ENCODE data around the gene ZGRF1.
A peak's percentile ranks its signal among the peaks of the same experiment; 100 is the strongest.

Gene ZGRF1

DNA sequence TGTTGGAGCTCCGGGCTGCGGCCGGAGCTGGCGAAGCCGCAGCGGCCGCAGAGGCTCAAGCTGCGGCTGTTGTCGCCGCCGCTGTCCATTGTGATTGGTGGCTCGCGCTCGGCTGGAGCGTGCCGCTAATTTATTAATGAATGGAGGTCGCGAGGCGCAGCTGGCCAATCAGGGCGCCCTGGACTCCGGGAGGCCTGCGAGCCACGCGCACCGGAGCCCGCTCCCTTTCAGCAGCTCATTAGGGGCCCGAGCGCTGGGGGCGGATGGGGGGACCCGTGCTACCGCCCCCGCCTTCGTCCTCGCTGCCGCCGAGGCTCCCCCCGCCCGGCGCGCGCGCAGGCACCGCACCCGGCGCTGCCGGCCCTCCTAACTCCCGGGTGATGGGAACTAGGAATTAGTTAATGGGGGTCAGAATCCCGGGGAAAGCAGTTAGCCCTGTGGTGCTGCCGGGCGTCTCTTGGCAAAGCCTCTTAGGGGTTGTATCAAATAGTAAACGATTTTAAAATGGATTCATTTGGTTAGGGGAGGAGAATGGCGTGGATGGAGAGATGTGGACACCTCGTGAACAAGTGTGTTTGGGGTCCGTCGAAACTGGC is 120.1 kb downstream of the ZGRF1 start:
- Histone ChIP-seq H3K9ac (ENCODE audit: low read length in 2 of 2) (no peak overlapping the region), H3K4me1 (ENCODE audit: control insufficient read depth, insufficient read depth, low read length) (peaks cover 31% of the 10 kb centered on the region), H3K27ac (ENCODE audit: low read length) (no peak overlapping the region), H3K36me3 (ENCODE audit: control insufficient read depth in 2 of 2, insufficient read depth in 2 of 2, low read length in 2 of 2) (no peaks in the 10 kb centered on the region), H3K4me3 (ENCODE audit: low read length in 2 of 2) (peak overlapping the region; percentile 24 to 61), H3K9me3 (ENCODE audit: control insufficient read depth in 2 of 2, low read length in 2 of 2) (peaks cover 4 to 6% of the 10 kb centered on the region in 2 donors), H3K27me3 (ENCODE audit: control insufficient read depth in 1 of 2, insufficient read depth in 2 of 2, low read length in 2 of 2) (peaks cover 61 to 99% of the 10 kb centered on the region in 2 donors)

- peaks cover 31% of the 10 kb centered on the region for H3K4me1 ChIP-seq (ENCODE audit: control insufficient read depth, insufficient read depth, low read length)
- no peak within 1 kb of the TSS for H3K27ac ChIP-seq (ENCODE audit: low read length)
- H3K9me3 ChIP-seq (ENCODE audit: control insufficient read depth in 2 of 2, low read length in 2 of 2) = peaks cover 4 to 6% of the 10 kb centered on the region in 2 donors
- peak within 1 kb of the TSS; percentile 79 to 85 for H3K4me3 ChIP-seq (ENCODE audit: low read length in 2 of 2)
- no peak within 1 kb of the TSS for H3K9ac ChIP-seq (ENCODE audit: low read length in 2 of 2)
- H3K27me3 ChIP-seq (ENCODE audit: control insufficient read depth in 1 of 2, insufficient read depth in 2 of 2, low read length in 2 of 2) = peaks cover 61 to 99% of the 10 kb centered on the region in 2 donors
- H3K36me3 ChIP-seq (ENCODE audit: control insufficient read depth in 2 of 2, insufficient read depth in 2 of 2, low read length in 2 of 2) = no peaks in the 10 kb centered on the region
These were observed 120.6 kb downstream of the ZGRF1 start, which contains the start of gene NEUROG2 for GRCh38 chr4:112516066-112516470. Gene NEUROG2, minus strand, starts transcription at chr4:112516180. Its CDS starts 705 bp downstream, at chr4:112515475.

GRCh38 chr4:112515198-112516065 is 121.3 kb downstream of the ZGRF1 start:
- H3K4me1 ChIP-seq (ENCODE audit: control insufficient read depth, insufficient read depth, low read length) = peaks cover 34% of the 10 kb centered on the region
- peak overlapping the region; percentile 79 to 85 for H3K4me3 ChIP-seq (ENCODE audit: low read length in 2 of 2)
- no peak overlapping the region for H3K27ac ChIP-seq (ENCODE audit: low read length)
- H3K27me3 ChIP-seq (ENCODE audit: control insufficient read depth in 1 of 2, insufficient read depth in 2 of 2, low read length in 2 of 2) = peaks cover 61 to 99% of the 10 kb centered on the region in 2 donors
- H3K9me3 ChIP-seq (ENCODE audit: control insufficient read depth in 2 of 2, low read length in 2 of 2) = peaks cover 4 to 6% of the 10 kb centered on the region in 2 donors
- no peak overlapping the region for H3K9ac ChIP-seq (ENCODE audit: low read length in 2 of 2)
- H3K36me3 ChIP-seq (ENCODE audit: control insufficient read depth in 2 of 2, insufficient read depth in 2 of 2, low read length in 2 of 2) = no peaks in the 10 kb centered on the region

GRCh38 chr4:112514647-112515197 is 122.0 kb downstream of the ZGRF1 start:
- Histone ChIP-seq H3K4me1 (ENCODE audit: control insufficient read depth, insufficient read depth, low read length) (peaks cover 39% of the 10 kb centered on the region), H3K9ac (ENCODE audit: low read length in 2 of 2) (no peak overlapping the region), H3K27ac (ENCODE audit: low read length) (no peak overlapping the region)

DNA sequence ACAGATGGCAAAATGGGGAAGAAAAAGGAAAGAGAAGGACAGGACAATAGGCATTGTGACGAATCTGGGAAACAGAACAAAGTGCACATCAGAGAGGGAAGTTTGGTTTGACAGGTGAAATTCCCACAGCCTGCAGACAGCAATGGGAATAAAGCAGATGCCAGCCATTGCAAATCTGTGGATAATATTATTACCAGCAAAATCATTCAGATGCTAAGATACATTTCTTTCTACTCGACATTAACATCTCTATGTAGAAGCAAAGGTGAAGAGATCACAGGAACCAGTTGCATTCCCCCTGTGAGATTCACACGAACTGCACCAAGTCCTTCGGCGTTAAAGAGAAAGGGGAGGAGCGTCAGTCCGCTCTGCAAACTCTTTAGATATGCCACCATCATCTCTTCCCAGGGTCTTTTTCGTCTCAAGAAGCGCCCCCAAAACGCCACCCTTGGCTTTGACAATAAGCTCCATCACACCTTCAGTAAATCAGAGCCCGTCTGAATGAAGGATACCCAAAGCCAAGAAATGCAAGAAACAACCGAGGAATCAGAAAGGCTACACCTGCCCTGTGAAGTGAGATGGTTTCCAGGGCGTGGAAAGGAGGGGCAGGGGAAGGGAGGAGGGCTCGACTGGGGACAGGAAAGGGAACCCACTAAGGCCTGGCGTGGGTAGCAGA is 122.6 kb downstream of the ZGRF1 start:
- peaks cover 62 to 97% of the 10 kb centered on the region in 2 donors for H3K27me3 ChIP-seq (ENCODE audit: control insufficient read depth in 1 of 2, insufficient read depth in 2 of 2, low read length in 2 of 2)
- no peak overlapping the region for H3K27ac ChIP-seq (ENCODE audit: low read length)
- no peaks in the 10 kb centered on the region for H3K36me3 ChIP-seq (ENCODE audit: control insufficient read depth in 2 of 2, insufficient read depth in 2 of 2, low read length in 2 of 2)
- H3K9ac ChIP-seq (ENCODE audit: low read length in 2 of 2) = no peak overlapping the region
- H3K9me3 ChIP-seq (ENCODE audit: control insufficient read depth in 2 of 2, low read length in 2 of 2) = no peaks in the 10 kb centered on the region
- H3K4me1 ChIP-seq (ENCODE audit: control insufficient read depth, insufficient read depth, low read length) = peaks cover 45% of the 10 kb centered on the region
- peak overlapping the region in 1 of 2 donors; percentile 79 for H3K4me3 ChIP-seq (ENCODE audit: low read length in 2 of 2)

More at GRCh38 chr4:112514647-112515197, 122.0 kb downstream of the ZGRF1 start:
- H3K9me3 ChIP-seq (ENCODE audit: control insufficient read depth in 2 of 2, low read length in 2 of 2) = peaks cover under 1 to 2% of the 10 kb centered on the region in 2 donors
- H3K27me3 ChIP-seq (ENCODE audit: control insufficient read depth in 1 of 2, insufficient read depth in 2 of 2, low read length in 2 of 2) = peaks cover 58 to 97% of the 10 kb centered on the region in 2 donors
- H3K36me3 ChIP-seq (ENCODE audit: control insufficient read depth in 2 of 2, insufficient read depth in 2 of 2, low read length in 2 of 2) = no peaks in the 10 kb centered on the region
- H3K4me3 ChIP-seq (ENCODE audit: low read length in 2 of 2) = peak overlapping the region in 1 of 2 donors; percentile 79

- Histone ChIP-seq H3K4me3 (ENCODE audit: low read length in 2 of 2) (no peak overlapping the region), H3K4me1 (ENCODE audit: control insufficient read depth, insufficient read depth, low read length) (peaks cover 42% of the 10 kb centered on the region), H3K27me3 (ENCODE audit: control insufficient read depth in 1 of 2, insufficient read depth in 2 of 2, low read length in 2 of 2) (peaks cover 58 to 84% of the 10 kb centered on the region in 2 donors), H3K27ac (ENCODE audit: low read length) (no peak overlapping the region), H3K36me3 (ENCODE audit: control insufficient read depth in 2 of 2, insufficient read depth in 2 of 2, low read length in 2 of 2) (no peaks in the 10 kb centered on the region), H3K9ac (ENCODE audit: low read length in 2 of 2) (no peak overlapping the region), H3K9me3 (ENCODE audit: control insufficient read depth in 2 of 2, low read length in 2 of 2) (no peaks in the 10 kb centered on the region)
These were observed 124.9 kb downstream of the ZGRF1 start for GRCh38 chr4:112511803-112512118.

DNA sequence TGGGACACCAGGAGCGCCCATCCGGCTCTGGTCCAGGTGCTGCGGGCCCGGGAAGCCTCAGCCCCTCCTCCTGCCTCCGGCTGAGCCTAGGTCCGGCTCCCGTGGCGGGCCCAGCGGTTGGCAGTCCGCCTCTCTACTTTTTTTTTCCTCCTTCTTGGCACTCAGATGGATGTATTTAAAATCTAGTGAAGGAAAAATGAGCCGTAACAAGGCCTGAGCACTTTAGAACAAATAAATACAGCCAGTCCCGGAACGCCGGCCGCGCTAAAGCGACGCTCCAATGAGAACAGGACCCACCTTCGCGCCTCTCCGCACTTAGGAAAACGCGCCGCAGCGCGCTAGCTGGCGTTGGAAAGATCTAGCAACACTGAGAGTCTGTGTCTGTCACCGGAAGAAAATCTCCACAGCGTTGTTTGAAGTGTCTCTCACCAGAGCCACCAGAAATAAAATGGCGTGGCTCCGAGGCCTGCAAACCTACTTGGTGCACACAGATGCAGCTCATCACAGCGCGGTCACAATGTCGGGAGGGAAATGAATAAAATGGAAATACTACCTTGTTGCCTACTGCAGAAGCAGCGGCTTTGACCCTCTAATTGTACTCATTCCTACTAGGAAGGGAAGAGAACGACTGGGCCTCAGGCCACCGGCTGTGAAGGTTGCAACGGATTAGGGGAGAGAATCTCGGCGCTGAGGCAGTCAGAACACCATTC is 125.5 kb downstream of the ZGRF1 start:
- Histone ChIP-seq H3K4me1 (ENCODE audit: control insufficient read depth, insufficient read depth, low read length) (peaks cover 37% of the 10 kb centered on the region), H3K27me3 (ENCODE audit: control insufficient read depth in 1 of 2, insufficient read depth in 2 of 2, low read length in 2 of 2) (peaks cover 55 to 78% of the 10 kb centered on the region in 2 donors), H3K9me3 (ENCODE audit: control insufficient read depth in 2 of 2, low read length in 2 of 2) (no peaks in the 10 kb centered on the region), H3K4me3 (ENCODE audit: low read length in 2 of 2) (peak overlapping the region in 1 of 2 donors; percentile 47), H3K27ac (ENCODE audit: low read length) (no peak overlapping the region), H3K9ac (ENCODE audit: low read length in 2 of 2) (no peak overlapping the region), H3K36me3 (ENCODE audit: control insufficient read depth in 2 of 2, insufficient read depth in 2 of 2, low read length in 2 of 2) (no peaks in the 10 kb centered on the region)

GRCh38 chr4:112510291-112511092 is 126.2 kb downstream of the ZGRF1 start:
- H3K4me3 ChIP-seq (ENCODE audit: low read length in 2 of 2) = peak overlapping the region; percentile 31 to 47
- no peak overlapping the region for H3K9ac ChIP-seq (ENCODE audit: low read length in 2 of 2)
- no peak overlapping the region for H3K27ac ChIP-seq (ENCODE audit: low read length)
- no peaks in the 10 kb centered on the region for H3K9me3 ChIP-seq (ENCODE audit: control insufficient read depth in 2 of 2, low read length in 2 of 2)
- H3K27me3 ChIP-seq (ENCODE audit: control insufficient read depth in 1 of 2, insufficient read depth in 2 of 2, low read length in 2 of 2) = peaks cover 52 to 71% of the 10 kb centered on the region in 2 donors
- no peaks in the 10 kb centered on the region for H3K36me3 ChIP-seq (ENCODE audit: control insufficient read depth in 2 of 2, insufficient read depth in 2 of 2, low read length in 2 of 2)
- H3K4me1 ChIP-seq (ENCODE audit: control insufficient read depth, insufficient read depth, low read length) = peaks cover 31% of the 10 kb centered on the region

GRCh38 chr4:112509243-112510141 is 127.2 kb downstream of the ZGRF1 start:
- peaks cover 49 to 61% of the 10 kb centered on the region in 2 donors for H3K27me3 ChIP-seq (ENCODE audit: control insufficient read depth in 1 of 2, insufficient read depth in 2 of 2, low read length in 2 of 2)
- no peak overlapping the region for H3K27ac ChIP-seq (ENCODE audit: low read length)
- no peaks in the 10 kb centered on the region for H3K9me3 ChIP-seq (ENCODE audit: control insufficient read depth in 2 of 2, low read length in 2 of 2)
- H3K36me3 ChIP-seq (ENCODE audit: control insufficient read depth in 2 of 2, insufficient read depth in 2 of 2, low read length in 2 of 2) = no peaks in the 10 kb centered on the region
- H3K9ac ChIP-seq (ENCODE audit: low read length in 2 of 2) = no peak overlapping the region
- peaks cover 21% of the 10 kb centered on the region for H3K4me1 ChIP-seq (ENCODE audit: control insufficient read depth, insufficient read depth, low read length)
- H3K4me3 ChIP-seq (ENCODE audit: low read length in 2 of 2) = peak overlapping the region; percentile 26 to 60
